ENCODE measurements around the gene TNFRSF25.

The TNFRSF25 gene

GRCh38 chr1:6466023-6466422, at the start of gene TNFRSF25:
TSS of gene TNFRSF25 (minus strand) at chr1:6466173. CDS start at chr1:6466107, 66 bp downstream.
- no peak for DNase-seq (ENCODE audit: low read depth in 2 of 2, low spot score in 1 of 2)

GRCh38 chr1:6515771-6516170, 49.8 kb upstream of the TNFRSF25 start:
- DNase-seq (ENCODE audit: low read depth in 2 of 2, low spot score in 1 of 2) = no peak

GRCh38 chr1:6513320-6513801, 47.4 kb upstream of the TNFRSF25 start:
- DNase-seq (ENCODE audit: low read depth in 2 of 2, low spot score in 1 of 2) = no peak

- DNase-seq (ENCODE audit: low read depth in 2 of 2, low spot score in 1 of 2) = no peak
These were observed 46.9 kb upstream of the TNFRSF25 start for GRCh38 chr1:6512908-6513280.

- no peak for DNase-seq (ENCODE audit: low read depth in 2 of 2, low spot score in 1 of 2)
These were observed 46.4 kb upstream of the TNFRSF25 start for GRCh38 chr1:6512245-6512907.

GRCh38 chr1:6511561-6512244, 45.7 kb upstream of the TNFRSF25 start:
- DNase-seq (ENCODE audit: low read depth in 2 of 2, low spot score in 1 of 2) = no peak

GRCh38 chr1:6511056-6511455, 45.1 kb upstream of the TNFRSF25 start:
- DNase-seq (ENCODE audit: low read depth in 2 of 2, low spot score in 1 of 2) = no peak

- DNase-seq (ENCODE audit: low read depth in 2 of 2, low spot score in 1 of 2) = no peak
These were observed 44.5 kb upstream of the TNFRSF25 start for GRCh38 chr1:6510493-6510892.

- no peak for DNase-seq (ENCODE audit: low read depth in 2 of 2, low spot score in 1 of 2)
These were observed 43.9 kb upstream of the TNFRSF25 start for GRCh38 chr1:6509919-6510291.

- no peak for DNase-seq (ENCODE audit: low read depth in 2 of 2, low spot score in 1 of 2)
These were observed 43.4 kb upstream of the TNFRSF25 start for GRCh38 chr1:6509220-6509918.

- DNase-seq (ENCODE audit: low read depth in 2 of 2, low spot score in 1 of 2) = no peak
These were observed 42.8 kb upstream of the TNFRSF25 start for GRCh38 chr1:6508816-6509189.

- DNase-seq (ENCODE audit: low read depth in 2 of 2, low spot score in 1 of 2) = no peak
These were observed 42.3 kb upstream of the TNFRSF25 start for GRCh38 chr1:6508154-6508815.

GRCh38 chr1:6507461-6507911, 41.5 kb upstream of the TNFRSF25 start:
- DNase-seq (ENCODE audit: low read depth in 2 of 2, low spot score in 1 of 2) = no peak

GRCh38 chr1:6507037-6507428, 41.1 kb upstream of the TNFRSF25 start:
- no peak for DNase-seq (ENCODE audit: low read depth in 2 of 2, low spot score in 1 of 2)

- DNase-seq (ENCODE audit: low read depth in 2 of 2, low spot score in 1 of 2) = no peak
These were observed 40.5 kb upstream of the TNFRSF25 start for GRCh38 chr1:6506210-6507036.

GRCh38 chr1:6505367-6506209, 39.6 kb upstream of the TNFRSF25 start:
- no peak for DNase-seq (ENCODE audit: low read depth in 2 of 2, low spot score in 1 of 2)

GRCh38 chr1:6504887-6505286, 38.9 kb upstream of the TNFRSF25 start:
- no peak for DNase-seq (ENCODE audit: low read depth in 2 of 2, low spot score in 1 of 2)

GRCh38 chr1:6503884-6504602, 38.1 kb upstream of the TNFRSF25 start:
- DNase-seq (ENCODE audit: low read depth in 2 of 2, low spot score in 1 of 2) = no peak

Measured in stimulated activated CD8-positive, alpha-beta memory T cell treated with anti-CD3 and anti-CD28 coated beads, Interleukin-4, amount 100 ng/mL, for 1 hour (primary cell).